Measurements from ENCODE around the gene CCDC40.
"Not testable (repeated sequence)": the region's sequence is repeated elsewhere in the genome, so short reads cannot be mapped to it uniquely, and the experiment has no call there.

CCDC40 gene

GRCh38 chr17:80034791-80035686, 1.4 kb upstream of the CCDC40 start:
- Histone ChIP-seq H3K4me3 (replicated peaks; ENCODE audit: low read depth, low read length) (peak overlapping the region; percentile 48), H3K27me3 (replicated peaks; ENCODE audit: control insufficient read depth, insufficient read depth, low read length) (no peaks in the 10 kb centered on the region; the same call in 1 of the 2 replicates), H3K36me3 (ENCODE audit: control insufficient read depth, insufficient read depth, low read length) (no peaks in the 10 kb centered on the region)
- DNase-seq (ENCODE audit: extremely low read depth, insufficient read length) = no peak
- no peak for TF ChIP-seq CTCF (IDR thresholded peaks at IDR 0.05; ENCODE audit: insufficient read depth, low read length, poor library complexity, severe bottlenecking)

DNA sequence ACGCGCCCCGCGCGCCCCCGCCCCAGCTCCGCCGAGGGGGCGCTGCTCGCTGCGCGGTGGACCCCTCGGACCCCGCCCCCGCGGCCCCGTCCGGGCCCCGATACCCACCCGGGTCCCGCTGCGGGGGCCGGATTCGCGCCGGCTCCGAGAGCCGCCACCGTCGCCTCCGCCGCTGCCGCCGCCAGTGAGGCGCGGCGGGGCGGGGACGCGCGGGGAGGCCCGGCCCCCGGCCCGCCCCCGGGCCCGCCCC, 830 bp upstream of the CCDC40 start, which contains the start of gene TBC1D16:
TSS of gene TBC1D16 (minus strand) at position 186 of the 250 bp plus-strand sequence. CDS start 22,325 bp downstream, outside the sequence.
- H3K36me3 ChIP-seq (ENCODE audit: control insufficient read depth, insufficient read depth, low read length) = no peaks in the 10 kb centered on the region
- peak within 1 kb of the TSS; percentile 65 for H3K4me3 ChIP-seq (replicated peaks; ENCODE audit: low read depth, low read length)
- no peak for DNase-seq (ENCODE audit: extremely low read depth, insufficient read length)
- H3K27me3 ChIP-seq (replicated peaks; ENCODE audit: control insufficient read depth, insufficient read depth, low read length) = no peaks in the 10 kb centered on the region; the same call in 1 of the 2 replicates
- TF ChIP-seq CTCF (IDR thresholded peaks at IDR 0.05; ENCODE audit: insufficient read depth, low read length, poor library complexity, severe bottlenecking) = no peak

DNA sequence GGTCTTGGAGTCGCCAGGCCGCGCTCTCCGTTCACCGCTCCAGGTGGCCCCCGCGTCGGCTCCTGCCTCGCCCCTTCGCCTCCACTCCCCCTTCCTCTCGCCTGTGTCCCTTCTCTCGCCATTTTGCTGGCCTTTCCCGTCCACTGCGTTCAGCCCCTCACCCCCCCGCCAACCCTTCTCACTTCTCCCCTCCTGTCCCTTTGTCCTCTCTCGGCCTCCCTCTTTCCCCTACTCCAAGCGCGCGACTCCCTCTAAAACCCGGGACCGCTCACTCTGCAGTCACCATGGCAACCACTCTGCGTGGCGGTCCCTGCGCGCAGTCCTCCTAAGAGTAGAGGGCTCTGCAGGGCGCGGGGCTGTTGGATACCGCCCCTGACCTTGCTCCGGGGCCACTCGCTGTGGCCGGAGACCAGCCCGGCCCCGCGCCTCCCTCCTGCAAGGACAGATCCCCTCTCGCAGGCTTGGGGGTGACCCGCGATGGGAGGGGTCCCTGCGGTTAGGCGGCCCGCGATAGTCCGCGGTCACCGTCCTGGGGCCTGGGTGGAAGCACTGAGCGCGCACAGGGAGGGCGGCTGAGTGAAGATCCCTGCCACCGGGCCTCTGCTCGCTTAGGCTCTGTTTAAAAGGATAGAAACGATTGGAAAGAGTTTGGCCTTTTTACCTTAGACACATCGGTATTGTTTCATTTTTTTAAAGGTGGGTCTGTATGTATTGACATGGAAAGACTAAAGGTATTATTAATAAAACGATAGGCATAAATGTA, 454 bp downstream of the CCDC40 start:
- no peaks in the 10 kb centered on the region for H3K36me3 ChIP-seq (ENCODE audit: control insufficient read depth, insufficient read depth, low read length)
- no peak for TF ChIP-seq CTCF (IDR thresholded peaks at IDR 0.05; ENCODE audit: insufficient read depth, low read length, poor library complexity, severe bottlenecking)
- H3K4me3 ChIP-seq (replicated peaks; ENCODE audit: low read depth, low read length) = peak overlapping the region; percentile 65
- H3K27me3 ChIP-seq (replicated peaks; ENCODE audit: control insufficient read depth, insufficient read depth, low read length) = no peaks in the 10 kb centered on the region; the same call in 1 of the 2 replicates
- no peak for DNase-seq (ENCODE audit: extremely low read depth, insufficient read length)

DNA sequence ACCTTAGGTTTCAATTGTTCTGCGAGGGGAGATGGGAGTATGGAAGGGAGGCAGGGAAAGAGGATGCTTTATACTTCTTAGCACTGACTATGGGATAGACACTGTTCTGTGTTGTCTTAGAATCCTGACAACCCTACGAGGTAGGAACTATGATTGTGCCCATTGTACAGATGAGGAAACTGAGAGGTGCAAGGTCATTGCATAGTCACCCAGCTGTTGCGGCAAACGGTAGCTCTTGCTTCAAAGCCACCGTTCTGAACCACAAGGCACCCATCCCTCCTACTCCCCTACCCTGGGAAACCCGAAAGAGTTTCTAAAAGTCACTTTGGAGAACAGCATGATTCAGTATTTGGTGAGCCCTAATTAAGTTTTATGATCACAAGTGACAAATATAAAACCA, 7.5 kb downstream of the CCDC40 start:
- DNase-seq (ENCODE audit: extremely low read depth, insufficient read length) = no peak
- TF ChIP-seq CTCF (IDR thresholded peaks at IDR 0.05; ENCODE audit: insufficient read depth, low read length, poor library complexity, severe bottlenecking) = no peak
- no peaks in the 10 kb centered on the region for H3K27me3 ChIP-seq (replicated peaks; ENCODE audit: control insufficient read depth, insufficient read depth, low read length)
- no peak overlapping the region for H3K4me3 ChIP-seq (replicated peaks; ENCODE audit: low read depth, low read length)
- no peaks in the 10 kb centered on the region for H3K36me3 ChIP-seq (ENCODE audit: control insufficient read depth, insufficient read depth, low read length)

DNA sequence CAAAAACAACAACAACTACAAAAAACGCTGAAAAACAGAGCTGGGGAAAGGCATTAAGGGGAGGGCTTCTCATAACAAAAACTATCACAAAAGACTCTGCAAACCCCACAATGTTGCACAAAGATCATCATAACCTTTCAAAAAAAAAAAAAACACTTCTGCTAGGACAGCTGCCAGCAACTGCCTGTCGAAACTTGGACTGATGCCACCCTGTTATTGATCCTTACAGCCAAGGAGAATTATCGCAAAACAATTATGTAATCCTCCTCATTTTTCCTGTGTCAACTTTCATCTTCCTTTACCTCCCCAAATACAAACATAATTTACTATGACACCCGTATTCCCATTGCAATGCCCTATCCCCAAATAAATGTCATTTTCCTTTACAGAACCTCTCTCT, 9.3 kb downstream of the CCDC40 start:
- Histone ChIP-seq H3K36me3 (ENCODE audit: control insufficient read depth, insufficient read depth, low read length) (no peaks in the 10 kb centered on the region), H3K27me3 (replicated peaks; ENCODE audit: control insufficient read depth, insufficient read depth, low read length) (no peaks in the 10 kb centered on the region), H3K4me3 (replicated peaks; ENCODE audit: low read depth, low read length) (no peak overlapping the region)
- no peak for DNase-seq (ENCODE audit: extremely low read depth, insufficient read length)
- TF ChIP-seq CTCF (IDR thresholded peaks at IDR 0.05; ENCODE audit: insufficient read depth, low read length, poor library complexity, severe bottlenecking) = no peak

GRCh38 chr17:80046709-80047108, 10.3 kb downstream of the CCDC40 start:
- H3K27me3 ChIP-seq (replicated peaks; ENCODE audit: control insufficient read depth, insufficient read depth, low read length); H3K36me3 ChIP-seq (ENCODE audit: control insufficient read depth, insufficient read depth, low read length); H3K4me3 ChIP-seq (replicated peaks; ENCODE audit: low read depth, low read length); DNase-seq (ENCODE audit: extremely low read depth, insufficient read length): not testable (repeated sequence)

Measured in GM06990 (cell line).